H9 (cell line): Measurements from ENCODE around the gene EFNB3. TPM values are rescaled to one million over a fixed set of nuclear protein-coding genes. Genes with fewer than 3 reads are reported as not detected.
A peak's percentile ranks its signal among the peaks of the same experiment; 100 is the strongest.

Experiments
- DNase-seq: peaks from one replicate; pipeline ENCODE4 v3.0.0-alpha.2; 2017
- H2AFZ ChIP-seq: one replicate; pipeline ENCODE4 v1.6.1; 2013; ENCODE audit warnings: mild to moderate bottlenecking, low read length, control low read depth, moderate library complexity
- H2AK5ac ChIP-seq: 2 replicates; pipeline ENCODE4 v1.6.1; 2013; ENCODE audit warnings: low read length, control low read depth, mixed read lengths; ENCODE audit not compliant: insufficient read length
- H2BK120ac ChIP-seq: one replicate; pipeline ENCODE4 v1.6.1; 2013; ENCODE audit warnings: low read depth, mild to moderate bottlenecking, low read length, control low read depth, inconsistent platforms; ENCODE audit not compliant: poor library complexity, severe bottlenecking
- H2BK12ac ChIP-seq: 2 replicates; pipeline ENCODE4 v1.6.1; 2013; ENCODE audit warnings: low read length, control low read depth, mixed read lengths, low read depth; ENCODE audit not compliant: insufficient read length
- H2BK15ac ChIP-seq: 2 replicates; pipeline ENCODE4 v1.6.1; 2013; ENCODE audit warnings: low read depth, low read length, control low read depth
- H2BK20ac ChIP-seq: one replicate; pipeline ENCODE4 v1.6.1; 2013; ENCODE audit warnings: low read depth, mild to moderate bottlenecking, low read length, control low read depth, inconsistent platforms; ENCODE audit not compliant: poor library complexity, severe bottlenecking
- H2BK5ac ChIP-seq: 2 replicates; pipeline ENCODE4 v1.6.1; 2013; ENCODE audit warnings: low read length, control low read depth, mixed read lengths; ENCODE audit not compliant: insufficient read length
- H3K14ac ChIP-seq: 2 replicates; pipeline ENCODE4 v1.6.1; 2013; ENCODE audit warnings: low read length, control low read depth; ENCODE audit not compliant: insufficient read depth
- H3K18ac ChIP-seq: 2 replicates; pipeline ENCODE4 v1.6.1; 2013; ENCODE audit warnings: low read depth, mild to moderate bottlenecking, mixed read lengths, low read length, control low read depth; ENCODE audit not compliant: insufficient read length
- H3K23ac ChIP-seq: 2 replicates; pipeline ENCODE4 v1.6.1; 2013; ENCODE audit warnings: low read length, control low read depth, mixed read lengths, low read depth; ENCODE audit not compliant: insufficient read length
- H3K23me2 ChIP-seq: 2 replicates; pipeline ENCODE4 v1.6.1; 2013; ENCODE audit warnings: low read depth, mild to moderate bottlenecking, mixed read lengths, low read length, control low read depth; ENCODE audit not compliant: insufficient read length, poor library complexity, severe bottlenecking
- H3K27ac ChIP-seq: 2 replicates; pipeline ENCODE4 v1.5.1; 2013; ENCODE audit warnings: low read length, control low read depth, mixed read lengths, low read depth; ENCODE audit not compliant: insufficient read length
- H3K27me3 ChIP-seq: 2 replicates; pipeline ENCODE4 v1.6.1; 2013; ENCODE audit warnings: low read length, control low read depth, inconsistent platforms; ENCODE audit not compliant: insufficient read depth
- H3K4ac ChIP-seq: 2 replicates; pipeline ENCODE4 v1.6.1; 2013; ENCODE audit warnings: low read depth, mild to moderate bottlenecking, control low read depth, inconsistent platforms, low read length, moderate library complexity
- H3K4me1 ChIP-seq: 2 replicates; pipeline ENCODE4 v1.6.1; 2013; ENCODE audit warnings: low read length, control low read depth, inconsistent platforms; ENCODE audit not compliant: insufficient read depth
- H3K4me2 ChIP-seq: 2 replicates; pipeline ENCODE4 v1.6.1; 2013; ENCODE audit warnings: low read length, control low read depth, mixed read lengths; ENCODE audit not compliant: insufficient read length, insufficient read depth
- H3K56ac ChIP-seq: 2 replicates; pipeline ENCODE4 v1.6.1; 2013; ENCODE audit warnings: low read depth, mild to moderate bottlenecking, mixed read lengths, low read length, control low read depth; ENCODE audit not compliant: insufficient read length
- H3K79me1 ChIP-seq: 2 replicates; pipeline ENCODE4 v1.6.1; 2013; ENCODE audit warnings: low read depth, mild to moderate bottlenecking, moderate library complexity, low read length, control low read depth, inconsistent platforms; ENCODE audit not compliant: insufficient read depth, poor library complexity, severe bottlenecking
- H3K79me2 ChIP-seq: 2 replicates; pipeline ENCODE4 v1.6.1; 2013; ENCODE audit warnings: low read length, control low read depth, inconsistent platforms; ENCODE audit not compliant: insufficient read depth
- H3K9ac ChIP-seq: 2 replicates; pipeline ENCODE4 v1.6.1; 2013; ENCODE audit warnings: low read length, control low read depth, mixed read lengths; ENCODE audit not compliant: insufficient read length; ENCODE audit errors: extremely low read depth
- H3K9me3 ChIP-seq: one replicate; pipeline ENCODE4 v1.6.1; 2013; ENCODE audit warnings: low read depth, low read length, inconsistent platforms; ENCODE audit not compliant: control insufficient read depth
- H3T11ph ChIP-seq: one replicate; pipeline ENCODE4 v1.6.1; 2013; ENCODE audit warnings: mild to moderate bottlenecking, low read length, control low read depth, inconsistent platforms
- H4K20me1 ChIP-seq: one replicate; pipeline ENCODE4 v1.6.1; 2013; ENCODE audit not compliant: control insufficient read depth, insufficient read length, insufficient read depth
- H4K5ac ChIP-seq: 2 replicates; pipeline ENCODE4 v1.6.1; 2013; ENCODE audit warnings: low read depth, mild to moderate bottlenecking, mixed read lengths, low read length, control low read depth; ENCODE audit not compliant: insufficient read length
- H4K8ac ChIP-seq: replicated peaks from 2 replicates; pipeline ENCODE4 v1.6.1; 2013; ENCODE audit warnings: low read length, control low read depth, mixed read lengths, low read depth; ENCODE audit not compliant: insufficient read length
- H4K91ac ChIP-seq: 2 replicates; pipeline ENCODE4 v1.6.1; 2013; ENCODE audit warnings: low read depth, mild to moderate bottlenecking, moderate library complexity, mixed read lengths, low read length, control low read depth; ENCODE audit not compliant: insufficient read length
- H3K27ac Mint-ChIP-seq, 3 experiments: 2 replicates in 2 of 3; 3 replicates in 1 of 3; pipeline ENCODE4 v1.8.0; 2020 to 2021; ENCODE audit warnings: mixed read lengths in 3 of 3, mild to moderate bottlenecking in 1 of 3, moderate library complexity in 1 of 3
- H3K27me3 Mint-ChIP-seq: 2 replicates; pipeline ENCODE4 v1.8.0; 2021; ENCODE audit warnings: low read depth, mild to moderate bottlenecking, moderate library complexity, mixed read lengths
- H3K36me3 Mint-ChIP-seq, 3 experiments: 2 replicates in 2 of 3; 3 replicates in 1 of 3; pipeline ENCODE4 v1.8.0; 2020 to 2021; ENCODE audit warnings: low read depth in 3 of 3, mixed read lengths in 3 of 3; ENCODE audit not compliant: insufficient read depth in 1 of 3
- H3K4me1 Mint-ChIP-seq, 2 experiments: 2 replicates each; pipeline ENCODE4 v1.8.0; 2020; ENCODE audit warnings: mixed read lengths in 2 of 2
- H3K4me3 Mint-ChIP-seq, 2 experiments: 2 replicates in 1 of 2; 3 replicates in 1 of 2; pipeline ENCODE4 v1.8.0; 2020 to 2021; ENCODE audit warnings: mild to moderate bottlenecking in 2 of 2, mixed read lengths in 2 of 2, moderate library complexity in 1 of 2
- H3K9me3 Mint-ChIP-seq, 2 experiments: 2 replicates in 1 of 2; 3 replicates in 1 of 2; pipeline ENCODE4 v1.8.0; 2020; ENCODE audit warnings: mild to moderate bottlenecking in 2 of 2, mixed read lengths in 2 of 2, moderate library complexity in 1 of 2
- CTCF ChIP-seq: fragments of 200-600 bp; sonication (generic); conservative IDR thresholded peaks from 3 replicates; pipeline ENCODE4 v1.8.0; 2021; ENCODE audit warnings: antibody characterized with exemption, mild to moderate bottlenecking
- WGBS: extraction: QIAGEN DNeasy Blood & Tissue Kit; methylation state at CpG from one replicate; pipeline ENCODE4 v1.1.7; 2013; ENCODE audit warnings: missing lambda C conversion rate, low lambda C conversion rate, mixed read lengths; ENCODE audit not compliant: insufficient read length; ENCODE audit errors: extremely low coverage; 5-methylcytosine and 5-hydroxymethylcytosine counted together
- total RNA-seq: library from RNA; stranded (reverse); gene quantifications from 2 replicates; pipeline ENCODE4 v1.2.1, GENCODE V29; 2021

The EFNB3 gene
- total RNA-seq, 1 experiment from 2014 or later = 11.3 TPM

- Histone ChIP-seq H4K20me1 (no peaks in the 10 kb centered on the region), H2BK5ac (peak within 1 kb of the TSS; percentile 87), H3T11ph (no peak within 1 kb of the TSS), H3K14ac (peak within 1 kb of the TSS; percentile 54; the same call in 1 of the 2 replicates), H3K23me2 (peaks cover 18% of the 10 kb centered on the region), H2BK120ac (no peak within 1 kb of the TSS), H4K5ac (peak within 1 kb of the TSS; percentile 92), H2BK20ac (no peak within 1 kb of the TSS), H3K9me3 (no peaks in the 10 kb centered on the region), H3K56ac (no peak within 1 kb of the TSS), H3K4me2 (peak within 1 kb of the TSS; percentile 87), H3K79me2 (peaks cover 25% of the 10 kb centered on the region), H4K8ac (peak within 1 kb of the TSS; percentile 61), H2BK12ac (no peak within 1 kb of the TSS), H2BK15ac (no peak within 1 kb of the TSS), H3K4ac (no peak within 1 kb of the TSS), H3K79me1 (no peaks in the 10 kb centered on the region), H3K4me1 (no peaks in the 10 kb centered on the region; the same call in 1 of the 2 replicates), H3K27me3 (no peaks in the 10 kb centered on the region), H2AK5ac (no peak within 1 kb of the TSS), H2AFZ (peak within 1 kb of the TSS; percentile 65), H3K18ac (peak within 1 kb of the TSS; percentile 66), H3K27ac (peak within 1 kb of the TSS; percentile 90), H3K23ac (no peak within 1 kb of the TSS), H4K91ac (no peak within 1 kb of the TSS), H3K9ac (peak within 1 kb of the TSS; percentile 98)
- peak; percentile 100 for TF ChIP-seq CTCF
- Mint-ChIP-seq H3K27me3 (no peaks in the 10 kb centered on the region), H3K4me3 (peak within 1 kb of the TSS; percentile 94 to 97), H3K27ac (peak within 1 kb of the TSS; percentile 100), H3K9me3 (no peaks in the 10 kb centered on the region; a peak in 1 of 5 replicates), H3K4me1 (peaks cover 25 to 26% of the 10 kb centered on the region in 2 experiments), H3K36me3 (peaks cover 20 to 43% (median 35%) of the 10 kb centered on the region in 3 experiments)
- no CpG with 5 or more reads among the region's 51 CpGs for WGBS
- peak; percentile 100 for DNase-seq
These were observed 16.8 kb upstream of the EFNB3 start, which contains the start of gene WRAP53 for GRCh38 chr17:7687908-7688807. WRAP53 (plus strand) TSS chr17:7688477; CDS start chr17:7688649, 172 bp downstream.
